22Rv1 (cell line): ENCODE results near the gene AKAP6.

Source experiments
- H3K27ac ChIP-seq: fragments of 450-650 bp; 2 replicates; pipeline ENCODE4 v1.5.1; 2017
- ZFX ChIP-seq: fragments of 450-650 bp; IDR thresholded peaks from 2 replicates; pipeline ENCODE4 v1.6.1; 2017; ENCODE audit warnings: antibody characterized with exemption, borderline replicate concordance
- TF ChIP-seq, protein P1 (sequence below): fragments of 450-650 bp; IDR thresholded peaks from 2 replicates; pipeline ENCODE4 v1.5.1; 2017; ENCODE audit warnings: mild to moderate bottlenecking

Gene AKAP6

GRCh38 chr14:32607399-32607798 lies 278.3 kb downstream of the AKAP6 start:
- no peak for TF ChIP-seq ZFX
- TF ChIP-seq, protein P1, sequence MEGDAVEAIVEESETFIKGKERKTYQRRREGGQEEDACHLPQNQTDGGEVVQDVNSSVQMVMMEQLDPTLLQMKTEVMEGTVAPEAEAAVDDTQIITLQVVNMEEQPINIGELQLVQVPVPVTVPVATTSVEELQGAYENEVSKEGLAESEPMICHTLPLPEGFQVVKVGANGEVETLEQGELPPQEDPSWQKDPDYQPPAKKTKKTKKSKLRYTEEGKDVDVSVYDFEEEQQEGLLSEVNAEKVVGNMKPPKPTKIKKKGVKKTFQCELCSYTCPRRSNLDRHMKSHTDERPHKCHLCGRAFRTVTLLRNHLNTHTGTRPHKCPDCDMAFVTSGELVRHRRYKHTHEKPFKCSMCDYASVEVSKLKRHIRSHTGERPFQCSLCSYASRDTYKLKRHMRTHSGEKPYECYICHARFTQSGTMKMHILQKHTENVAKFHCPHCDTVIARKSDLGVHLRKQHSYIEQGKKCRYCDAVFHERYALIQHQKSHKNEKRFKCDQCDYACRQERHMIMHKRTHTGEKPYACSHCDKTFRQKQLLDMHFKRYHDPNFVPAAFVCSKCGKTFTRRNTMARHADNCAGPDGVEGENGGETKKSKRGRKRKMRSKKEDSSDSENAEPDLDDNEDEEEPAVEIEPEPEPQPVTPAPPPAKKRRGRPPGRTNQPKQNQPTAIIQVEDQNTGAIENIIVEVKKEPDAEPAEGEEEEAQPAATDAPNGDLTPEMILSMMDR, result no peak
- no peak overlapping the region for H3K27ac ChIP-seq

DNA sequence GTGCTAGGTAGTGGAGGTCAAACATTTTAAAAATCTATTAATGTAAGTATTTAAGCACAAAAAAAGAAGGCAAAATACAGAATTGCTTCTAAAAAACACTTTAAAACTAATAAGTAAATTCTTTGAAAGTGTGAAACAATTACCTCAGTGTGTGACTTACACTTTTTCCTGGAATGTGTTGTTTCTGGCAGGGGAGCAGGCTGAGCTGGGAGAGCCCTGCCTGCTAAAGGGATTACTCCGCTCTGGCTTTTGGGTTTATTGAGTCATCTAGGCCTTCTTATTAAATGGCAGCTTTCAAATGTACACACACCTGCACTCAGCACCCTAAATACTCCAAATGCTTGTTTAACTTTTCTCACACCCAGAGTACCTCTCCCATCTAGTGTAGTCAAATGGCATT lies 279.8 kb downstream of the AKAP6 start:
- no peak for TF ChIP-seq ZFX
- TF ChIP-seq, protein P1, result no peak
- H3K27ac ChIP-seq, result no peak overlapping the region

DNA sequence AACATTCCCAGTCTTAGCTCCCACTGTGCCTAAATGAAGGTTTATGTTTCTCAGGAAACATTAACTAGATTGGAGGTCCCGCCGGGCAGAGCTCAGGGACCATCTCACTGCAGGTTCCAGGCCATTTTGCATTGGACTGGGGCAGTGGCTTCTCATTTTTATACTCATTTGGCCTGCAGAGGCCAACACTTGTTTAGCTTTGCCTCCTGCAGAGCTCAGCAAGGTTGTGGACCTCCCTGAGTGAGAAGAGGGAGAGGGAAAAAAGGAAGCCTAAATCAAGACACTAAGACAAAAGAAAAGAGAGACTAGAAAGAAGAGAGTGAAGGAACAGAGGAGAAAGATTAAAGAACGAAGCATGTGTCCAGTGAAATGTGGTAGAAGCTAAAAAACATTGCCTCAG lies 280.3 kb downstream of the AKAP6 start:
- no peak overlapping the region for H3K27ac ChIP-seq
- no peak for TF ChIP-seq ZFX
- TF ChIP-seq, protein P1, result no peak

DNA sequence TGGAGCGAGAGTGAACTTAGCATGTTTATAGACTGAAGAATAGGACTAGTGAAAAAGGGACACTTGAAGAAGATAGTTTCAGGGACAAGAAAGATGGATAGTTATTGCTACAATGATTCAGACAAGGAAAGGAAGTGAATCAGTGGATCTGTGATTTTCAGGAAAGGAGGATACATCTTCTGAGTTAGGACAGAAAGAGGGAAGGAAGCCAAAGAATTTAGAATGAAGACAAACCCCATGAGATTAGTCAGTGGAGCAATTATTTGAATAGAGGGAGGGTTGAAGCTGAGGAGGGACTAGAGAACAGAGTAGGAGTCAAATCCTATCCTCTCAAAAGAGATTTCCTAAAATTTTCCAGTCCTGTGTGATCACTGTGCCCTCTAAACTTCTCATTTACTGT lies 282.7 kb downstream of the AKAP6 start:
- H3K27ac ChIP-seq, result no peak overlapping the region
- TF ChIP-seq, protein P1, result no peak
- no peak for TF ChIP-seq ZFX

DNA sequence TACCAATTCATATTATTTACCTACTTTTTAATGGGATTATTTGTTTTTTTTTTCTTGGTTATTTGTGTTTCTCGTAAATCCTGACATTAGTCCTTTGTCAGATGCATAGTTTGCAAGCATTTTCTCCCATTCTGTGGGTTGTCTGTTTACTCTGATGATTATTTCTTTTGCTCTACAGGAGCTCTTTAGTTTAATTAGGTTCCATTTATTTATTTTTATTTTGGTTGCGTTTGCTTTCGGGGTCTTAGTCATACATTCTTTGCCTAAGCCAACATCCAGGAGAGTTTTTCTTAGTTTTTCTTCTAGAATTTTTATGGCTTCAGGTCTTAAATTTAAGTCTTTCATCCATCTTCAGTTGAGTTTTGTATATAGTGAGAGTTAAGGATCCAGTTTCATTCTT lies 289.9 kb downstream of the AKAP6 start:
- TF ChIP-seq ZFX, result no peak
- TF ChIP-seq, protein P1, result no peak
- H3K27ac ChIP-seq, result no peak overlapping the region

DNA sequence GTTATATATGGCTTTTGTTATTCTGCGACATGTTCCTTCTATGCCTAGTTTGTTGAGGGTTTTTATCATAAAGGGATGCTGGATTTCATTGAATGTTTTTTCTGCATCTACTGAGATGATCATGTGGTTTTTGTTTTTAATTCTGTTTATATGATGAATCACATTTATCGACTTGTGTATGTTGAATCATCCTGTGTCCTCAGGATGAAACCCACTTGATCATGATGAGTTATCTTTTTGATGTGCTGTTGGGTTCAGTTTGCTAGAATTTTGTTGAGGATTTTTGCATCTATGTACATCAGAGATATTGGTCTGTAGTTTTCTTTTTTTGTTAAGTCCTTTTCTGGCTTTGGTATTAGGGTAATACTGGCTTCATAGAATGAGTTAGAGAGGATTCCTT lies 291.2 kb downstream of the AKAP6 start:
- H3K27ac ChIP-seq, result no peak overlapping the region
- TF ChIP-seq, protein P1, result no peak
- no peak for TF ChIP-seq ZFX

GRCh38 chr14:32620724-32621123 lies 291.6 kb downstream of the AKAP6 start:
- H3K27ac ChIP-seq, result no peak overlapping the region

More at GRCh38 chr14:32620724-32621123, 291.6 kb downstream of the AKAP6 start:
- TF ChIP-seq ZFX, result no peak
- TF ChIP-seq, protein P1, result no peak
